Liver (tissue), 9 donors: ENCODE data around the gene CT45A10. TPM values are rescaled to one million over a fixed set of nuclear protein-coding genes. Genes with fewer than 3 reads are reported as not detected.

ENCODE experiments used
- DNase-seq: peaks from one replicate; pipeline ENCODE4 v3.0.0-alpha.2; 2017; ENCODE audit warnings: low spot score
- H3K27ac ChIP-seq, 2 donors: one replicate each; pipeline ENCODE4 v1.7.0; 2013; ENCODE audit warnings: inconsistent platforms in 2 of 2, low read length in 2 of 2, control low read depth in 1 of 2, low read depth in 1 of 2, mild to moderate bottlenecking in 1 of 2
- H3K27me3 ChIP-seq, 4 donors: one replicate each; pipeline versions ENCODE4 v1.6.1 to v1.7.0; 2013; ENCODE audit warnings: low read length in 3 of 4, inconsistent platforms in 1 of 4, mild to moderate bottlenecking in 1 of 4, moderate library complexity in 1 of 4; ENCODE audit not compliant: control insufficient read depth in 4 of 4, insufficient read depth in 4 of 4
- H3K36me3 ChIP-seq, 4 donors: one replicate each; pipeline versions ENCODE4 v1.6.1 to v1.7.0; 2013; ENCODE audit warnings: low read length in 3 of 4, mild to moderate bottlenecking in 3 of 4, low read depth in 1 of 4, moderate library complexity in 1 of 4; ENCODE audit not compliant: control insufficient read depth in 4 of 4, insufficient read depth in 3 of 4
- H3K4me1 ChIP-seq, 4 donors: one replicate each; pipeline versions ENCODE4 v1.6.1 to v1.7.0; 2013; ENCODE audit warnings: low read length in 3 of 4, mild to moderate bottlenecking in 3 of 4, moderate library complexity in 1 of 4; ENCODE audit not compliant: control insufficient read depth in 4 of 4, insufficient read depth in 4 of 4
- H3K4me3 ChIP-seq, 3 donors: one replicate each; pipeline versions ENCODE4 v1.6.1 to v1.7.0; 2013; ENCODE audit warnings: low read length in 3 of 3, control low read depth in 1 of 3, low read depth in 1 of 3, mild to moderate bottlenecking in 1 of 3
- H3K9ac ChIP-seq, 2 donors: one replicate each; pipeline ENCODE4 v1.7.0; 2013; ENCODE audit warnings: low read length in 2 of 2, mild to moderate bottlenecking in 2 of 2, moderate library complexity in 2 of 2, control low read depth in 1 of 2, low read depth in 1 of 2
- H3K9me3 ChIP-seq, 4 donors: one replicate each; pipeline versions ENCODE4 v1.6.1 to v1.7.0; 2013; ENCODE audit warnings: low read length in 3 of 4; ENCODE audit not compliant: control insufficient read depth in 4 of 4
- ATF3 ChIP-seq: IDR thresholded peaks from 2 replicates; pipeline ENCODE4 v1.6.1; 2016; ENCODE audit warnings: antibody characterized with exemption
- CTCF ChIP-seq: fragments of 150-350 bp; IDR thresholded peaks from 2 replicates; pipeline ENCODE4 v1.5.1; 2017; ENCODE audit warnings: improper control_type of control experiment, low read depth, low read length; ENCODE audit not compliant: missing input control
- EGR1 ChIP-seq, 2 donors: IDR thresholded peaks; 2 replicates each; pipeline ENCODE4 v1.6.1; 2016 to 2018; ENCODE audit warnings: antibody characterized with exemption in 2 of 2, low read depth in 2 of 2
- FOXA1 ChIP-seq: IDR thresholded peaks from 2 replicates; pipeline ENCODE4 v1.6.1; 2016; ENCODE audit warnings: antibody characterized with exemption
- FOXA2 ChIP-seq: IDR thresholded peaks from 2 replicates; pipeline ENCODE4 v1.6.1; 2016; ENCODE audit warnings: antibody characterized with exemption
- GABPA ChIP-seq, 2 donors: IDR thresholded peaks in 1 of 2; conservative IDR thresholded peaks in 1 of 2; 2 replicates each; pipeline ENCODE4 v1.6.1; 2016; ENCODE audit warnings: antibody characterized with exemption in 2 of 2, mild to moderate bottlenecking in 1 of 2, moderate library complexity in 1 of 2
- HNF4A ChIP-seq, 2 donors: conservative IDR thresholded peaks; 2 replicates each; pipeline ENCODE4 v1.6.1; 2016; ENCODE audit warnings: antibody characterized with exemption in 2 of 2, mild to moderate bottlenecking in 2 of 2
- HNF4G ChIP-seq: IDR thresholded peaks from 2 replicates; pipeline ENCODE4 v1.6.1; 2016; ENCODE audit warnings: antibody characterized with exemption
- JUND ChIP-seq, 2 donors: IDR thresholded peaks; 2 replicates each; pipeline ENCODE4 v1.6.1; 2016; ENCODE audit warnings: antibody characterized with exemption in 2 of 2
- MAX ChIP-seq: IDR thresholded peaks from 2 replicates; pipeline ENCODE4 v1.6.1; 2016; ENCODE audit warnings: antibody characterized with exemption
- NR2F2 ChIP-seq: IDR thresholded peaks from 2 replicates; pipeline ENCODE4 v1.6.1; 2016; ENCODE audit warnings: antibody characterized with exemption
- RAD21 ChIP-seq, 2 donors: IDR thresholded peaks; 2 replicates each; pipeline ENCODE4 v1.6.1; 2016; ENCODE audit warnings: antibody characterized with exemption in 2 of 2, mild to moderate bottlenecking in 2 of 2
- REST ChIP-seq: IDR thresholded peaks from 2 replicates; pipeline ENCODE4 v1.6.1; 2016; ENCODE audit warnings: antibody characterized with exemption, mild to moderate bottlenecking
- RXRA ChIP-seq, 2 donors: IDR thresholded peaks; 2 replicates each; pipeline ENCODE4 v1.6.1; 2017 to 2018; ENCODE audit warnings: antibody characterized with exemption in 2 of 2, mild to moderate bottlenecking in 1 of 2
- SP1 ChIP-seq: IDR thresholded peaks from 2 replicates; pipeline ENCODE4 v1.6.1; 2018; ENCODE audit warnings: antibody characterized with exemption, mild to moderate bottlenecking
- TAF1 ChIP-seq: conservative IDR thresholded peaks from 2 replicates; pipeline ENCODE4 v1.6.1; 2016; ENCODE audit warnings: antibody characterized with exemption, mild to moderate bottlenecking
- YY1 ChIP-seq: IDR thresholded peaks from 2 replicates; pipeline ENCODE4 v1.6.1; 2016; ENCODE audit warnings: antibody characterized with exemption, mild to moderate bottlenecking
- ZBTB33 ChIP-seq: IDR thresholded peaks from 2 replicates; pipeline ENCODE4 v1.6.1; 2016; ENCODE audit warnings: antibody characterized with exemption
- WGBS: extraction: QIAGEN DNeasy Blood & Tissue Kit; methylation state at CpG from one replicate; pipeline ENCODE4 v1.1.7; 2013; 5-methylcytosine and 5-hydroxymethylcytosine counted together
- polyA plus RNA-seq, 2 donors: library from polyadenylated mRNA; stranded (reverse) in 1 of 2; unstranded in 1 of 2; fragments of 200-250 nt in 1 of 2; fragments of >200 nt in 1 of 2; fragmentation: Nextera tagmentation in 1 of 2; extraction: Ambion mirVana in 1 of 2; gene quantifications; one replicate each; pipeline versions ENCODE4 v1.2.1 to v1.2.3, GENCODE V29; 2013 to 2015
- total RNA-seq, 2 donors: library from RNA; depleted of rRNA; stranded (reverse); fragments of >200 nt; gene quantifications; one replicate each; pipeline ENCODE4 v1.2.3, GENCODE V29; 2014
- donor health status: healthy.
- donor health status: healthy.
- donor health status: healthy.
- donor health status: healthy.
- donor health status: healthy.

CT45A10 gene
- total and polyA plus RNA-seq, 4 donors = not detected

GRCh38 chrX:135892781-135893180 is 463 bp downstream of the CT45A10 start:
- Histone ChIP-seq H3K9ac (no peak overlapping the region), H3K27ac (no peak overlapping the region), H3K4me3 (no peak overlapping the region), H3K36me3 (no peaks in the 10 kb centered on the region), H3K27me3 (no peaks in the 10 kb centered on the region), H3K9me3 (peaks cover 0 to 2% (median 0%) of the 10 kb centered on the region in 4 donors), H3K4me1 (no peaks in the 10 kb centered on the region)
- no peak for TF ChIP-seq GABPA (IDR thresholded peaks at IDR 0.05 in 1 of 2, conservative IDR thresholded peaks at IDR 0.05 in 1 of 2)
- TF ChIP-seq TAF1 = no peak
- TF ChIP-seq REST = no peak
- TF ChIP-seq HNF4A (conservative IDR thresholded peaks at IDR 0.05) = no peak
- TF ChIP-seq NR2F2 = no peak
- no peak for TF ChIP-seq JUND (IDR thresholded peaks at IDR 0.05)
- no peak for TF ChIP-seq YY1
- TF ChIP-seq FOXA2 = no peak
- no peak for TF ChIP-seq RAD21 (IDR thresholded peaks at IDR 0.05)
- no peak for TF ChIP-seq SP1
- no peak for TF ChIP-seq EGR1 (IDR thresholded peaks at IDR 0.05; ENCODE audit: low read depth in 2 of 2)
- TF ChIP-seq FOXA1 = no peak
- TF ChIP-seq HNF4G = no peak
- no peak for TF ChIP-seq MAX
- DNase-seq = no peak
- 88% methylated on average over 11 of the region's 11 CpGs for WGBS

GRCh38 chrX:135890087-135890585 is 3.1 kb downstream of the CT45A10 start:
- WGBS = 87% methylated on average over 14 of the region's 14 CpGs
- H3K9me3 ChIP-seq = peaks cover 0 to 2% (median 0%) of the 10 kb centered on the region in 4 donors
- no peaks in the 10 kb centered on the region for H3K36me3 ChIP-seq
- no peak overlapping the region for H3K9ac ChIP-seq
- DNase-seq = no peak
- TF ChIP-seq ZBTB33 (no peak), HNF4A (conservative IDR thresholded peaks at IDR 0.05) (no peak), FOXA2 (no peak), GABPA (IDR thresholded peaks at IDR 0.05 in 1 of 2, conservative IDR thresholded peaks at IDR 0.05 in 1 of 2) (no peak), EGR1 (IDR thresholded peaks at IDR 0.05; ENCODE audit: low read depth in 2 of 2) (no peak), MAX (no peak), RXRA (IDR thresholded peaks at IDR 0.05) (no peak), YY1 (no peak), REST (no peak), ATF3 (no peak), CTCF (no peak), NR2F2 (no peak), JUND (IDR thresholded peaks at IDR 0.05) (no peak), SP1 (no peak), RAD21 (IDR thresholded peaks at IDR 0.05) (no peak), TAF1 (no peak)
- H3K27me3 ChIP-seq = no peaks in the 10 kb centered on the region
- H3K27ac ChIP-seq = no peak overlapping the region
- H3K4me3 ChIP-seq = no peak overlapping the region
- no peaks in the 10 kb centered on the region for H3K4me1 ChIP-seq
